Fibroblast of skin of left biceps (primary cell): ENCODE results near the gene SUGCT.
A peak's percentile ranks its signal among the peaks of the same experiment; 100 is the strongest.

ENCODE experiments used
- DNase-seq, 2 experiments: peaks; one replicate each; pipeline ENCODE4 v3.0.0-alpha.2; 2013; ENCODE audit warnings: low read depth in 2 of 2

The SUGCT gene

DNA sequence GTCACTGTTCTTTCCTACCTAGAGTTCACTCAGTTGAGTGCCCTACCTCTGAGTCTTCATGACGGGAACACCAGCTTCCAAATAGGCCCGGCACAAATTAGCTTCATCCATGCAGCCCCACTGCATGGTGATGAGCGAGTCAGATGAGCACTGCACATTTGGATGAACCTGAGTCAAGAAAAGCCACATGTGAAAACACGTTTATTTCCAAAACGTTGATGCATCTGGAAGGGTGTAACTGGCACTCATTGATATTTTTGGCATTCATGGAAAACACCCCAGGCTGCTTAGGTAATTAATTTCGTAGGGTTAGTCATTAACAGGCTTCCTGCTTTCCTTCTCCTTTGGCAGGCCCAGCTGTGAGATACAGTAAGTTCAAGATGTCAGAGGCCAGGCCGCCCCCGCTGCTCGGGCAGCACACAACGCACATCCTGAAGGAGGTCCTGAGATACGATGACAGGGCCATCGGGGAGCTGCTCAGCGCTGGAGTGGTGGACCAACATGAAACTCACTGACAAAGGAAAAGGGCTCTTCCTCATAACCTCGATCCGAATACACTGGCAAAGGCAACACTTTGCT lies 725.2 kb downstream of the SUGCT start:
- DNase-seq: no peak

DNA sequence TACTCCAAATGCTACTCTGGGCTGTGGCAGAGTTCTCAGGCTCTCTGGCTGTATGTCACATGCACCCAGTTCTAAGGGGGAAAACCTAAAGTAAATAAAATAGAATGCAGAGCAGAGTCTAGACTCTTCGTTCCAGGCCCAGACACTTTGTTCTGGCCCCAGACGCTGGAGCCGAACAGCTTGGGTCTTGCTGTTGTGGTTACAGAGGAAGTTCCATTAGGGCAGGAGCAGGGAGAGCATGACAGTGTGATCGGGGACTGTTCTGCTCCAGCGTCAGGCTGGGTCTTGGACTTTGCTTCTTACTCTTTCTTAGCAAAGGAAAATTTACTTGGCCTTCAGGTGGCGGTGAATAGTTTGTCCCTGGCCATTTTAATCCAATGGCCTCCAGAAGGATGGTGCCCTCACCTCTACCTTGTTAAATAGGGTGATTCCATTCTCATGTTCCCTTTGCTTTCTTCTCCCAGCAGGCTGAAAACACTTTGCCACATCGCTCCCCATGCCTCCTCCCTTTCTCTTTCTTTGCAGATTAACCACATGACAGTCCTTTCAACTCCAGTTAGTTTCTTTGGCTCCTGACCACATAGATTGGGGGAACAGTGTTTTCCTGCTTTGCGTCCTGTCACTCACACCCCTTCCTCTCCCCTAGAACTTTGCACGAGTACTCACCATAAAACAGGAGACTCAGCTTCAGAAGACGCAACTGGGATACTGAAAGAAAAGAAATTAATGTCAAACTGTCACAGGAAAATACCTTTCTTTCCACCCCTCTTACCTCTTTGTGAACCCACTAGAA lies 730.8 kb downstream of the SUGCT start:
- DNase-seq: no peak

GRCh38 chr7:40866601-40867000 lies 731.8 kb downstream of the SUGCT start:
- no peak for DNase-seq

DNA sequence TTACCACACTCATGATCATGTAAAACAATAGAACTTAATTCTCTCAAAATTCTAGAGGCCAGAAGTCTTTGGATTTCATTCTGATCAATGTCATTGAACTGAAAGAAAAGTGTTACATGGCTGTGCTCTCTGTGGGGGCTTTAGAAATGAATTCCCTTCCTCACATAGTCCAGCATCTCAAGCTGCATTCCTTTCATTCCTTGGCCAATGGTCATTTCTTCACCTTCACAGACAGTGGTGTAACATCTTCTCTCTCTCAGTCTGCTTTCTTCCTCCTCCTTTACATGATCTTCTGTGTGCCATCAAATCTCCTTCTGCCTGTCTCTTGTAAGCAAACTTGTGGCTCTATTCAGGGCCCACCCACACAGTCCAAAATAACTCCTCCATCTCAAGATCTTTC lies 735.3 kb downstream of the SUGCT start:
- DNase-seq: no peak

DNA sequence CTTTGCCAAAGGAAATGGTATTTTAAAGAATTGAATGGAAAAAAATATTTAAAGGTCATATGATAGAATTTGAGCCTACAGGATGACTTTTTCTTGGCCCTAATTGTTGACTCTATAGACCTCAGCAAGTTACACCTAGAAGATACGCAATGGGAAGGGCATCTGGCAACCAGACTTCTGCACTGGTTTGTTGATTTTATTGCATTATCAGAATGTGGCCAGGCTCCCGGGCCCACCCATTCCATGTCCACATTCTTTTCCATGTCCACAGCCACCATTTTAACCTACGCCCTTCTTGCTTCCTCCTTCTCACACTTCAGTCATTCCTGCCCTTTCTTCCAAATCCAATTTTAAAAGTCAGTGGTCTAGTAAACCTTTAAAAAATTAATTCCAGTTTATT lies 738.4 kb downstream of the SUGCT start:
- DNase-seq: no peak

- DNase-seq: no peak
Observed at GRCh38 chr7:40874756-40875155, 740.0 kb downstream of the SUGCT start.

DNA sequence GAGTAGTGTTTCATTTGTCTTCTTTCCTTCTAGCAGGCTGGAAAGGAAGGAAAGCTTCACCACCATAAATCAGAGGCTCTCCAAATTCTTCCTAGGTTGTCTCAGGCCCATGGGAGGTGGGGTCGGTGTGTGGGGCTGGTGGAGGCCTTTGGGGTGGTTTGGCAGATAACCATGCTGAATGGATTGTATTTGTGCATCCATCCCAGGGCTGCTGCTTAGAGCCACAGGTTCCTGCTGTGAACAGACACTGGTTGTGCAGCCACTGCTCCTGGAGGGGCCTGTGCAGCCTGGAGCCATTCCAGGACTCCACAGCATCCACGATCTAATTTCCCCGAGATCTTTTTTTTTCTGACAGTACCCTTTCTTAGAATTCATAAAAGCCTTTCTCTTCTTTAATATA lies 741.8 kb downstream of the SUGCT start:
- DNase-seq: no peak

DNA sequence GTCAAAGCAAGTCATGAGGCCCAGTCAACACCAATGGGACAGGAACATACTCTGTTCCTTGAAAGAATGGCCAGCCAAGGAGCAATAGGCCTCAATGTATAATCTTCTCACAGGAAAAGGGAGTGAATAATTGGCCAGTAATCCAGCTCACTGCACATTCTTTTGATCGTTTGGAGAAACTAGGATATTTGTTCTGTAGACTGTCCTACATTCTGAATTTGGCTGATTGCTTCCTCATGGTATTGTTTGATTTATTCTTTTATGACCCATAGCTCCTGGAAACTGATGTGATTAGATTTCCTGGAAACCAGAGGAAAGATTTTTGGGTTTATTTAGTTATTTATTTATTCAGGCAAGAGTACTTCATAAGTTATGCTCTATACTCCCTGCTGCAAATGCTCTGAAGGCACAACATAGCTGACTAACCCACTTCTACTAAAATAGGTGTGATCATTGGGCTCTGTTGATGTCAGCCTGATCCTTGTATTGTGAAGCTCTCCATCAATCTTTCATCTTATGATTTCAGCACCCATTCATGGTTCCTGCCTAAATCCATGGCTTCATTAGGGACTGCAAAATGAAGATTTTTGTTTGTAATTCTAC lies 745.2 kb downstream of the SUGCT start:
- no peak for DNase-seq

GRCh38 chr7:40880581-40880980 lies 745.8 kb downstream of the SUGCT start:
- no peak for DNase-seq

- no peak for DNase-seq
Observed at GRCh38 chr7:40881405-40881926, 746.7 kb downstream of the SUGCT start.

- DNase-seq: no peak
Observed at GRCh38 chr7:40882071-40882658, 747.4 kb downstream of the SUGCT start.

DNA sequence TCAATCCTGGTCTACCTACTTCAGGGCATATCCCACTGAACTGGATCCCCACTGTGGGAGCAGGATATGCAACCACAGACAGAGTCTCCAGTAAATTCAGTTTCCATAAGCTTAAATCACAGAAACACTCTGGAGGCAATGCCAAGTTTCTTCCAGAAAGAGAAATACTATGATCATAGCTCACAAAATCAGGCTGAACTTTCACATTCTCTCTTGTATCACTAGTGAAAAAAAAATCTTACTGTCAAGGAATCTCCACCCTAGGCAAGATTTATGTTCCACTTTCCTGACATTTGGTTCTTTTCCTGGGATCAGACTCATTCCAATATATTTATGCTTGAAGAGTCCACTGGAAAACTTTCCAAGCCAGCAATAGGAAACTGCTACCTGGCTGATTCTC lies 749.0 kb downstream of the SUGCT start:
- no peak for DNase-seq

GRCh38 chr7:40884241-40884640 lies 749.4 kb downstream of the SUGCT start:
- no peak for DNase-seq

DNA sequence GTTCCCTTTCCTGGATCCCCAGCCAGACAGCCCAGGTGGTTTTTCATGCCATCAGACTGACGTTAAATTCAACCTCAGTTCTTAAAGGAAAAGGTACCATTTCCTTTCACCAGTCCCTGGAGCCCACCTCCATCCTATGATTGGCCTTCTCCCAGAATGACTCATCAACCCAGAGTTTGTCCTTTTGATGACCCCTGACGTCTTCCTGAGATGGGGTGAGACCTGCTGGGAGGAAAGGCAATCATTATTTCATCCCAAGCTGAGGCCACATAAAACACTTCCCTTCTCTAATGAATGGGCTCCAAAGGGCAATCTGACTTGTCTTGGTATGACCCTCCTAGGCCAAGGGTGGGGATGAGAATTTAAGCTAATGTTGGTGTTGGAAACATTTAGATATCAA lies 750.7 kb downstream of the SUGCT start:
- no peak for DNase-seq

GRCh38 chr7:40887099-40887498 lies 752.3 kb downstream of the SUGCT start:
- DNase-seq: peak; percentile 11 to 20

DNA sequence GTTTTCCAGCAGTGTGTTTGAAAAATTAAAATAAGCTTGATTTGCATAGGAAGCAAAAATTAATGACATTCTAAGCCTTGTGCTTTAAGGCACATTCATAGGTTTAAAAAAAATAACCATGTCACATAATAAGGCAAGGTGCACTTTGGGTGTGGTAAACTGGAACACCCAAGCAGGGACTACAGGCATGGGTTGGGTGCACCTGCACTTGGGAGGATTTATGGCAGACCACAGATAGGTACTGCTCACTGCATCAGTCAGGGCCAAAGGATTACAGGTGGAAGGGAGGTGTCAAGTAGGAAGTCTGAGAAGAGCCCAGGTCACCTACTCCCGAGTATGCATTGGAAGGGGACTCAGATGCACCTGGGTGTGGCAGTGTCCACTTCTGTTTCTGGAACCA lies 753.7 kb downstream of the SUGCT start:
- no peak for DNase-seq

GRCh38 chr7:40889099-40889498 lies 754.3 kb downstream of the SUGCT start:
- DNase-seq: no peak

DNA sequence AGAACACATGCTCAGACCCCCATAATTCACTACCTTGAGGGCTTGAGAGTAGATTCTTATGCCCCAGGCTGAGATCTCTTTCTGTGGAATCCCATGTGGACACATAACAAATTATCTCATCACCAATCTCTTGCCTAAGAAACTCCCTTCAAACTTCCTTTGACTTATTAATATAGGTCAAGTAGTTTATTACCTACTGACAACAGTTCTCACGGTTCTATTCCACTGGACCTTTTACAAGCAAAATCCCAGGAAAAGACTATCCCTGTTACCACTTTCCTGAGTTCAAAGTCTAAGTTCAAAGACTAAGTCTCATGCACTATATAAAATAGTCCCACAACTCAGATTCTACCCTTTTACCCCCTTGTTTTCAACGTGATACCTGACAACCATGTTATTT lies 754.7 kb downstream of the SUGCT start:
- no peak for DNase-seq

GRCh38 chr7:40890088-40890692 lies 755.4 kb downstream of the SUGCT start:
- no peak for DNase-seq

GRCh38 chr7:40891232-40891631 lies 756.4 kb downstream of the SUGCT start:
- no peak for DNase-seq

GRCh38 chr7:40899151-40899550 lies 764.3 kb downstream of the SUGCT start:
- no peak for DNase-seq
